Ascending aorta (tissue), 2 donors: ENCODE data around the gene ISY1. TPM values are rescaled to one million over a fixed set of nuclear protein-coding genes. Genes with fewer than 3 reads are reported as not detected.
"Not testable (repeated sequence)": the region's sequence is repeated elsewhere in the genome, so short reads cannot be mapped to it uniquely, and the experiment has no call there.

ENCODE experiments used
- DNase-seq, 2 donors: peaks; one replicate each; pipeline ENCODE4 v3.0.0-alpha.2; 2019; ENCODE audit warnings: low spot score in 2 of 2
- H3K27ac ChIP-seq, 2 donors: fragments of 200-600 bp; sonication (generic); one replicate each; pipeline ENCODE4 v1.5.1; 2016 to 2017; ENCODE audit warnings: mild to moderate bottlenecking in 1 of 2
- H3K27me3 ChIP-seq: fragments of 200-600 bp; sonication (generic); one replicate; pipeline ENCODE4 v1.5.1; 2017
- H3K36me3 ChIP-seq, 2 donors: fragments of 200-600 bp; sonication (generic); one replicate each; pipeline ENCODE4 v1.5.1; 2016
- H3K4me1 ChIP-seq, 2 donors: fragments of 200-600 bp; sonication (generic); one replicate each; pipeline ENCODE4 v1.5.1; 2016 to 2017; ENCODE audit warnings: mild to moderate bottlenecking in 1 of 2
- H3K4me3 ChIP-seq, 2 donors: fragments of 200-600 bp; sonication (generic); one replicate each; pipeline ENCODE4 v1.5.1; 2016 to 2017; ENCODE audit warnings: mild to moderate bottlenecking in 1 of 2
- H3K9me3 ChIP-seq, 2 donors: fragments of 200-600 bp; sonication (generic); one replicate each; pipeline ENCODE4 v1.5.1; 2016
- CTCF ChIP-seq, 3 experiments: fragments of 200-600 bp in 2 of 3; fragments of 450-650 bp in 1 of 3; sonication (generic) in 2 of 3; IDR thresholded peaks; one replicate each; pipeline ENCODE4 v1.5.1; 2016 to 2019; ENCODE audit warnings: antibody characterized with exemption in 3 of 3, mild to moderate bottlenecking in 1 of 3, moderate library complexity in 1 of 3
- intact Hi-C: fragments of 100-400 bp; cut with DNase I; formaldehyde crosslinking; loops from one replicate; pipeline ENCODE4 v1.15.1; 2023
- total RNA-seq: library from RNA; depleted of rRNA; stranded (reverse); fragments of >200 nt; gene quantifications from one replicate; pipeline ENCODE4 v1.1.0, GENCODE V29; 2016

ISY1 gene
- total RNA-seq, 1 donor from 2014 or later: 22.5 TPM

GRCh38 chr3:129162729-129163579 is 2.1 kb upstream of the ISY1 start:
- H3K4me3 ChIP-seq: no peak overlapping the region
- H3K27ac ChIP-seq: peak overlapping the region in 1 of 2 donors; percentile 95
- intact Hi-C loops: no loop called here
- DNase-seq: no peak
- peak in 1 of 3 experiments; percentile 7 for TF ChIP-seq CTCF (IDR thresholded peaks at IDR 0.05)
- H3K36me3 ChIP-seq: peaks cover 31 to 33% of the 10 kb centered on the region in 2 donors
- no peaks in the 10 kb centered on the region for H3K9me3 ChIP-seq
- H3K4me1 ChIP-seq: peaks cover 0 to 20% of the 10 kb centered on the region in 2 donors
- no peaks in the 10 kb centered on the region for H3K27me3 ChIP-seq

GRCh38 chr3:129161860-129162271 is 1.0 kb upstream of the ISY1 start:
- peaks cover 0 to 20% of the 10 kb centered on the region in 2 donors for H3K4me1 ChIP-seq

GRCh38 chr3:129144786-129145185 is 16.1 kb downstream of the ISY1 start:
- DNase-seq: no peak
- peaks cover 47 to 48% of the 10 kb centered on the region in 2 donors for H3K36me3 ChIP-seq
- H3K4me3 ChIP-seq: no peak overlapping the region
- intact Hi-C loops: no loop called here
- no peak for TF ChIP-seq CTCF (IDR thresholded peaks at IDR 0.05)
- H3K27ac ChIP-seq: no peak overlapping the region
- H3K27me3 ChIP-seq: no peaks in the 10 kb centered on the region
- no peaks in the 10 kb centered on the region for H3K9me3 ChIP-seq
- no peaks in the 10 kb centered on the region for H3K4me1 ChIP-seq

More at GRCh38 chr3:129161860-129162271, 1.0 kb upstream of the ISY1 start:
- DNase-seq: no peak
- TF ChIP-seq CTCF (IDR thresholded peaks at IDR 0.05): no peak
- Histone ChIP-seq H3K27me3 (no peaks in the 10 kb centered on the region), H3K4me3 (peak overlapping the region; percentile 79 to 97), H3K27ac (peak overlapping the region; percentile 95 to 97), H3K36me3 (peaks cover 32 to 33% of the 10 kb centered on the region in 2 donors), H3K9me3 (no peaks in the 10 kb centered on the region)
- intact Hi-C loops: loop anchor here (1.0 kb wide), 3 partner anchors 21 to 109 kb away; partner anchors contain the start of genes CNBP and COPG1

- intact Hi-C loops, DNase-seq, H3K4me3 ChIP-seq, H3K27me3 ChIP-seq, H3K4me1 ChIP-seq, H3K27ac ChIP-seq, H3K9me3 ChIP-seq: not testable (repeated sequence)
- peaks cover 70 to 74% of the 10 kb centered on the region in 2 donors for H3K36me3 ChIP-seq
Observed at GRCh38 chr3:129141011-129141410, 19.9 kb downstream of the ISY1 start.

- no peak for TF ChIP-seq CTCF (IDR thresholded peaks at IDR 0.05)
- DNase-seq: no peak
- Histone ChIP-seq H3K27ac (no peak overlapping the region), H3K9me3 (no peaks in the 10 kb centered on the region), H3K36me3 (peaks cover 69 to 72% of the 10 kb centered on the region in 2 donors), H3K27me3 (no peaks in the 10 kb centered on the region), H3K4me1 (no peaks in the 10 kb centered on the region), H3K4me3 (no peak overlapping the region)
- intact Hi-C loops: no loop called here
Observed at GRCh38 chr3:129139911-129140310, 21.0 kb downstream of the ISY1 start.

GRCh38 chr3:129136275-129136674 is 24.6 kb downstream of the ISY1 start:
- H3K9me3 ChIP-seq, DNase-seq, H3K4me1 ChIP-seq, intact Hi-C loops, H3K27ac ChIP-seq, H3K27me3 ChIP-seq, H3K4me3 ChIP-seq: not testable (repeated sequence)
- peaks cover 76 to 84% of the 10 kb centered on the region in 2 donors for H3K36me3 ChIP-seq
